K562 (cell line): Measurements from ENCODE around the gene CLIP1. TPM values are rescaled to one million over a fixed set of nuclear protein-coding genes. Genes with fewer than 3 reads are reported as not detected.

ENCODE experiments used
- ASH1L ChIP-seq: fragments of 450-650 bp; IDR thresholded peaks from 2 replicates; pipeline ENCODE4 v1.6.1; 2018; ENCODE audit warnings: borderline replicate concordance, mild to moderate bottlenecking, low read depth; ENCODE audit not compliant: partially characterized antibody
- ATF2 ChIP-seq: sonication (generic); formaldehyde crosslinking; IDR thresholded peaks from 2 replicates; pipeline ENCODE4 v1.8.1; 2022; ENCODE audit warnings: missing genetic modification reagents
- BRF1 ChIP-seq: IDR thresholded peaks from 3 replicates; pipeline ENCODE4 v1.6.1; 2011; ENCODE audit warnings: borderline replicate concordance, mild to moderate bottlenecking; ENCODE audit not compliant: insufficient read length; ENCODE audit errors: extremely low read depth
- ETV6 ChIP-seq, 3 experiments: fragments of 150-350 bp in 1 of 3; sonication (generic) in 1 of 3; formaldehyde crosslinking in 1 of 3; IDR thresholded peaks; 2 replicates each; pipeline versions ENCODE4 v1.6.1 to v1.8.0; 2014 to 2022; ENCODE audit warnings: borderline replicate concordance in 2 of 3, low read depth in 2 of 3, antibody characterized with exemption in 1 of 3, low read length in 1 of 3, mild to moderate bottlenecking in 1 of 3, missing genetic modification reagents in 1 of 3
- GTF2B ChIP-seq: IDR thresholded peaks from 2 replicates; pipeline ENCODE4 v1.6.1; 2011; ENCODE audit not compliant: insufficient read length; ENCODE audit errors: extremely low read depth
- HNRNPK ChIP-seq: fragments of 200-400 bp; formaldehyde crosslinking; IDR thresholded peaks from one replicate; pipeline ENCODE4 v1.6.1; 2018; ENCODE audit warnings: mild to moderate bottlenecking, low read depth, low read length; ENCODE audit not compliant: poor library complexity, severe bottlenecking
- HNRNPUL1 ChIP-seq: fragments of 200-400 bp; formaldehyde crosslinking; IDR thresholded peaks from 2 replicates; pipeline ENCODE4 v1.6.1; 2017; ENCODE audit warnings: low read length
- JUN ChIP-seq, 2 experiments: sonication (generic) in 1 of 2; formaldehyde crosslinking in 1 of 2; IDR thresholded peaks; 2 replicates each; pipeline versions ENCODE4 v1.6.1 to v1.8.0; 2012 to 2022; ENCODE audit warnings: borderline replicate concordance in 2 of 2, mild to moderate bottlenecking in 2 of 2, improper control_type of control experiment in 1 of 2, low read depth in 1 of 2, low read length in 1 of 2, missing genetic modification reagents in 1 of 2
- MED1 ChIP-seq: sonication (generic); formaldehyde crosslinking; IDR thresholded peaks from 2 replicates; pipeline ENCODE4 v1.8.1; 2023; ENCODE audit warnings: missing genetic modification reagents, borderline replicate concordance
- NBN ChIP-seq: fragments of 450-650 bp; IDR thresholded peaks from 2 replicates; pipeline ENCODE4 v1.6.1; 2016; ENCODE audit warnings: low read depth, mild to moderate bottlenecking
- NR1H2 ChIP-seq: sonication (generic); formaldehyde crosslinking; IDR thresholded peaks from 2 replicates; pipeline ENCODE4 v1.4.0; 2020; ENCODE audit warnings: mild to moderate bottlenecking, missing genetic modification reagents
- PML ChIP-seq: IDR thresholded peaks from 2 replicates; pipeline ENCODE4 v1.6.1; 2012; ENCODE audit warnings: low read length, inconsistent platforms
- PURB ChIP-seq: sonication (generic); formaldehyde crosslinking; IDR thresholded peaks from 2 replicates; pipeline ENCODE4 v1.9.0; 2021; ENCODE audit warnings: low read depth, mild to moderate bottlenecking, missing genetic modification reagents
- RB1 ChIP-seq: fragments of 450-650 bp; IDR thresholded peaks from 2 replicates; pipeline ENCODE4 v1.6.1; 2017; ENCODE audit warnings: low read depth, mild to moderate bottlenecking
- SMARCA4 ChIP-seq: fragments of 450-650 bp; IDR thresholded peaks from 2 replicates; pipeline ENCODE4 v1.6.1; 2016
- TCFL5 ChIP-seq: fragments of 250-450 bp; sonication (Bioruptor Pico); conservative IDR thresholded peaks from 2 replicates; pipeline ENCODE4 v1.6.1; 2021; ENCODE audit warnings: mild to moderate bottlenecking, moderate library complexity, matching md5 sums
- ZC3H11A ChIP-seq: IDR thresholded peaks from 2 replicates; pipeline ENCODE4 v1.6.1; 2012; ENCODE audit warnings: low read depth, low read length, improper control_type of control experiment
- ZNF133 ChIP-seq: fragments of 250-450 bp; sonication (Bioruptor Pico); IDR thresholded peaks from 2 replicates; pipeline ENCODE4 v1.4.0; 2020; ENCODE audit warnings: mild to moderate bottlenecking
- ZNF146 ChIP-seq: IDR thresholded peaks from one replicate; pipeline ENCODE4 v1.6.1; 2018; ENCODE audit warnings: missing compliant biosample characterization; ENCODE audit not compliant: unreplicated experiment
- ZNF24 ChIP-seq: fragments of 450-650 bp; IDR thresholded peaks from 2 replicates; pipeline ENCODE4 v1.6.1; 2016
- ZNF253 ChIP-seq: fragments of 250-450 bp; sonication (Bioruptor Pico); conservative IDR thresholded peaks from 2 replicates; pipeline ENCODE4 v1.6.1; 2021; ENCODE audit warnings: mild to moderate bottlenecking
- ZNF354B ChIP-seq: fragments of 250-450 bp; sonication (Bioruptor Pico); IDR thresholded peaks from 2 replicates; pipeline ENCODE4 v1.4.0; 2020
- ZNF57 ChIP-seq: fragments of 450-650 bp; formaldehyde crosslinking; IDR thresholded peaks from 2 replicates; pipeline ENCODE4 v1.4.0; 2020; ENCODE audit warnings: mild to moderate bottlenecking, moderate library complexity
- polyA plus RNA-seq, 8 experiments: library from polyadenylated mRNA; depleted of rRNA in 4 of 8; stranded (reverse) in 5 of 8; unstranded in 3 of 8; fragments of >200 nt; fragmentation: Nextera tagmentation in 2 of 8; fragmentation: Illumina TruSeq in 1 of 8; extraction: Ambion mirVana in 2 of 8; extraction: Trizol in 1 of 8; gene quantifications; 2 replicates each; pipeline versions ENCODE4 v1.2.1 to v1.2.3, GENCODE V29; 2011 to 2014; ENCODE audit warnings: inconsistent platforms in 1 of 8, missing spikeins in 1 of 8
- total RNA-seq, 7 experiments: library from RNA; depleted of rRNA in 6 of 7; stranded (reverse); fragments of >200 nt in 6 of 7; fragmentation: Illumina TruSeq in 2 of 7; extraction: Trizol in 2 of 7; gene quantifications; 2 replicates each; pipeline versions ENCODE4 v1.2.1 to v1.2.3, GENCODE V29; 2011 to 2021; ENCODE audit warnings: low replicate concordance in 1 of 7
- TF ChIP-seq, protein P1 (sequence below): fragments of 250-450 bp; sonication (Bioruptor Pico); IDR thresholded peaks from 2 replicates; pipeline ENCODE4 v1.4.0; 2020; ENCODE audit warnings: mild to moderate bottlenecking, moderate library complexity
- TF ChIP-seq, protein P2 (sequence below): sonication (generic); formaldehyde crosslinking; IDR thresholded peaks from 2 replicates; pipeline ENCODE4 v1.8.1; 2023; ENCODE audit warnings: mild to moderate bottlenecking, missing genetic modification reagents

The CLIP1 gene
- total and polyA plus RNA-seq, 9 of the 15 experiments (the other 6 are each of a cell fraction or from before 2014, with no cell fraction given), result 5.8 to 33.9 (median 27.6) TPM

- TF ChIP-seq HNRNPUL1, result no peak
- TF ChIP-seq, protein P1, sequence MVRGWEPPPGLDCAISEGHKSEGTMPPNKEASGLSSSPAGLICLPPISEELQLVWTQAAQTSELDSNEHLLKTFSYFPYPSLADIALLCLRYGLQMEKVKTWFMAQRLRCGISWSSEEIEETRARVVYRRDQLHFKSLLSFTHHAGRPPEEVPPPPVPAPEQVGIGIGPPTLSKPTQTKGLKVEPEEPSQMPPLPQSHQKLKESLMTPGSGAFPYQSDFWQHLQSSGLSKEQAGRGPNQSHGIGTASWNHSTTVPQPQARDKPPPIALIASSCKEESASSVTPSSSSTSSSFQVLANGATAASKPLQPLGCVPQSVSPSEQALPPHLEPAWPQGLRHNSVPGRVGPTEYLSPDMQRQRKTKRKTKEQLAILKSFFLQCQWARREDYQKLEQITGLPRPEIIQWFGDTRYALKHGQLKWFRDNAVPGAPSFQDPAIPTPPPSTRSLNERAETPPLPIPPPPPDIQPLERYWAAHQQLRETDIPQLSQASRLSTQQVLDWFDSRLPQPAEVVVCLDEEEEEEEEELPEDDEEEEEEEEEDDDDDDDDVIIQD (CRISPR knock-in tag), result no peak
- TF ChIP-seq NR1H2 (CRISPR knock-in tag), result no peak
- TF ChIP-seq ETV6 (IDR thresholded peaks at IDR 0.05; ENCODE audit: borderline replicate concordance in 1 of 2, low read depth in 2 of 2, low read length in 1 of 2), result no peak
- TF ChIP-seq ETV6 (CRISPR knock-in tag; IDR thresholded peaks at IDR 0.05; ENCODE audit: borderline replicate concordance), result no peak
- TF ChIP-seq ZNF133, result no peak
- no peak for TF ChIP-seq ZC3H11A
- no peak for TF ChIP-seq NBN
- TF ChIP-seq BRF1, result no peak
- TF ChIP-seq PURB, result no peak
- TF ChIP-seq PML, result no peak
- TF ChIP-seq ZNF253, result no peak
- no peak for TF ChIP-seq ZNF57
- TF ChIP-seq MED1 (CRISPR knock-in tag), result no peak
- TF ChIP-seq SMARCA4, result peak; percentile 75; the same call in 1 of the 2 replicates
- no peak for TF ChIP-seq ASH1L
- no peak for TF ChIP-seq GTF2B
- no peak for TF ChIP-seq ATF2 (CRISPR knock-in tag)
- TF ChIP-seq ZNF24, result no peak
- TF ChIP-seq ZNF146 (CRISPR knock-in tag), result no peak
- TF ChIP-seq RB1, result no peak
- TF ChIP-seq, protein P2, sequence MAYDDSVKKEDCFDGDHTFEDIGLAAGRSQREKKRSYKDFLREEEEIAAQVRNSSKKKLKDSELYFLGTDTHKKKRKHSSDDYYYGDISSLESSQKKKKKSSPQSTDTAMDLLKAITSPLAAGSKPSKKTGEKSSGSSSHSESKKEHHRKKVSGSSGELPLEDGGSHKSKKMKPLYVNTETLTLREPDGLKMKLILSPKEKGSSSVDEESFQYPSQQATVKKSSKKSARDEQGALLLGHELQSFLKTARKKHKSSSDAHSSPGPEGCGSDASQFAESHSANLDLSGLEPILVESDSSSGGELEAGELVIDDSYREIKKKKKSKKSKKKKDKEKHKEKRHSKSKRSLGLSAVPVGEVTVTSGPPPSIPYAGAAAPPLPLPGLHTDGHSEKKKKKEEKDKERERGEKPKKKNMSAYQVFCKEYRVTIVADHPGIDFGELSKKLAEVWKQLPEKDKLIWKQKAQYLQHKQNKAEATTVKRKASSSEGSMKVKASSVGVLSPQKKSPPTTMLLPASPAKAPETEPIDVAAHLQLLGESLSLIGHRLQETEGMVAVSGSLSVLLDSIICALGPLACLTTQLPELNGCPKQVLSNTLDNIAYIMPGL (CRISPR knock-in tag), result no peak
- no peak for TF ChIP-seq HNRNPK
- no peak for TF ChIP-seq JUN (IDR thresholded peaks at IDR 0.05; ENCODE audit: borderline replicate concordance, low read depth, low read length)
- TF ChIP-seq JUN (CRISPR knock-in tag; IDR thresholded peaks at IDR 0.05; ENCODE audit: borderline replicate concordance), result no peak
- TF ChIP-seq TCFL5, result no peak
- TF ChIP-seq ZNF354B, result no peak
Observed at GRCh38 chr12:122406701-122407164, 15.7 kb downstream of the CLIP1 start (continued).
